ENCODE measurements around the gene RNASE11.

Gene RNASE11

DNA sequence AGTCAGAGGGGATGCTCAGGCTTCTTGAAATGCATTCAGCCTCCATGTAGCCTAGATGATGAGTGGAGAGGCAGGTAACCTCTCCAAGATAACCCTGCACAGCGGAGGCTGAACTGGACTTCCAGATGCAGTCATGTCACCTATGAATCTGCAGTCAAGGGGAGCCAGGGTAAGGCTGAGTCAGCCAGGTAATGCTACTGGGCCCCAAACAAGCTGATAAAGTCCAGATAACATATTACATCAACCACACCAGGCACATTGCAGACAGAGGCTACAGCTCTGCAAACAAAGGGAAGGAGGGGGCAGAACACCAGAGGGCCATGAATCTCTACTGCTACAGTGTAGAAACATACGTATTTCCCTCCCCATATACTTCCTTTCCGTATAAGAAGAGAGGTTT is 40.9 kb downstream of the RNASE11 start:
- DNase-seq (ENCODE audit: low read depth in 1 of 2, low spot score in 1 of 2) = no peak

DNA sequence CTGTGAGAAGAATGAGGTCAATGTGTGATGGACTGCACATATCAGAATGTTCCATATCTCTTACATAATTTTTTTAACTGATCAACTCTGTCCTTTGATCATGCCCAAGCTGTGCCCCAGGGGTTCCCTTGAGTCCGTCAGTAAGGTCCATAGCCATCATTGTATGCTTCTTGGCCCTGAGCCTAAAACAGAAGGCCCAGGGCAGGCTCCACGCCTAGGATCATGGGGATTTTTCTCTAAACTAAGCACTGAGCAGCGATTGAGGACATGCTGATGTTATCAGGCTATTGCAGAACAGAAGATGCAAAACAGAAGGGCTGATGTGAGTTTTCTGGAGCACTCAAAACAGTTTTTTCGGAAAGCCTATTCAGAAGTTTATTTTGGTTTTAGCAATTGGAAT is 47.9 kb downstream of the RNASE11 start:
- DNase-seq (ENCODE audit: low read depth in 1 of 2, low spot score in 1 of 2) = no peak
